GM21367 (cell line): ENCODE results near the gene MMP20.

Source experiments
- ATAC-seq: cut with Tn5 transposase; IDR thresholded peaks from one replicate; pipeline ENCODE4 v1.9.1; 2021; ENCODE audit not compliant: unreplicated experiment

The MMP20 gene

GRCh38 chr11:102623128-102623527 lies 2.0 kb downstream of the MMP20 start:
- no peak for ATAC-seq

DNA sequence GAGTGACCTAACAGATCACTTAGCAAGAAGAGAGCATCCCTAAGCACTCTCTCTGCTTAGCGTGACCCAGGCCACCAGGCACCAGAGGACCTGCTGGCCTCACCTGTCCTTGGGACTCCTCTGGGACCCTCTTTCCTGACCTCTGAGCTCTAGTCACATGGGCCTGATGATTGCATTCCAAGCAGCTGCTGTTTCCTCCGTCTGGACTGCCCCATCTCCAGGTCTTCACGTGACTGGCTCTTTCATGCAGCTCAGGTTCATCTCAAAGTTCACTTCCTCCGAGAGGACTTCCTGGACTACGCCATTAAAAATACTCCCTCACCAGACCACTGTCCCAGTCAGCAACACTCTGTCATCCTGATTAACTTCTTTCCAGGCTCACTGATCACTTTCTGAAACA lies 2.9 kb downstream of the MMP20 start:
- ATAC-seq, result no peak

GRCh38 chr11:102620818-102621561 lies 4.1 kb downstream of the MMP20 start:
- ATAC-seq, result peak; percentile 74

- ATAC-seq, result no peak
Measured at GRCh38 chr11:102620179-102620578, 5.0 kb downstream of the MMP20 start.

- ATAC-seq, result no peak
Measured at GRCh38 chr11:102617466-102618008, 7.6 kb downstream of the MMP20 start.

DNA sequence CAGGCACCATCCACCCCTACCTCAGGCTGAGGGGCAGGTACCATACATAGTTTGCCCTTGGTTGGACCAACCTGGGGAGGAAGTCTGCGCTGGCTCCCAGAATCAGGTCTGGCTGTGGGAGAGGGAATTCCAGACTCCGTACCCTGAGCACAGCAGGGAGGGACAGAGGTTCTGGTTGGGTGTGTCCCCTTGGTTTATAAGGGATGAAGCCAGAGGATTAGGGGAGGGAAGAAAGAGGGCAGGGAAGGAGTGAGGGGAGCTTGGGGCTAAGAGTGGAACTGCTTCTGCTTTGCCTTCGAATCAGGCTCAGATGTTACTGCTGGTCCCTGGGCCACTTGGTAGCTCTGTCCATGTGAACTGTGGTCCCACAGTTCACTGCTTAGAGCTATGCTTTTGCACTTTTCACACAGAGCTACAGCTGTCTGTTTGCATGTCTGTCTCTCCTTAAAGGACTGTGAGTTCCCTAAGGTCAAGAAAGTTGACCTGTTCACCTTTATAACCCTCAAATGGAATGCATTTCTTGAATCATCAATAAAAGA lies 9.2 kb downstream of the MMP20 start:
- ATAC-seq, result no peak

- no peak for ATAC-seq
Measured at GRCh38 chr11:102615077-102615893, 9.8 kb downstream of the MMP20 start.

DNA sequence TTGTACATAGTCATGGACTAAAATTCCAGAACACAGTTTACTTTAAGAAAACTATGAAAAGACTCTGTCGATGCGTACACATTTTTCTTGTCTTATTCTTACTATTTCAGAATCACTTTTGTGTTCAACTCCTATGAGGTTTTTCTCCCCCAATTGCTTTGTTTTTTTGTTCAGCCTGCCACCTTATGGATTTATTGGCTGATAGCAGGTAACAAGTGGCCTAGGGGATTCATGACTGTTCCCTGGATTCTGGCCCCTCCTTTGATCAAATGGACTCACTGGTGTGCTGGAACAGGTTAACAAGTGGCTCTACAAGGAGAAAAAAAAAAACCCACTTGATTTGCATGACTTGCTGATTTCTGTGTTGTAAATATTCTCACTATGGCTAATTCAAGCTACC lies 10.6 kb downstream of the MMP20 start:
- ATAC-seq, result no peak

DNA sequence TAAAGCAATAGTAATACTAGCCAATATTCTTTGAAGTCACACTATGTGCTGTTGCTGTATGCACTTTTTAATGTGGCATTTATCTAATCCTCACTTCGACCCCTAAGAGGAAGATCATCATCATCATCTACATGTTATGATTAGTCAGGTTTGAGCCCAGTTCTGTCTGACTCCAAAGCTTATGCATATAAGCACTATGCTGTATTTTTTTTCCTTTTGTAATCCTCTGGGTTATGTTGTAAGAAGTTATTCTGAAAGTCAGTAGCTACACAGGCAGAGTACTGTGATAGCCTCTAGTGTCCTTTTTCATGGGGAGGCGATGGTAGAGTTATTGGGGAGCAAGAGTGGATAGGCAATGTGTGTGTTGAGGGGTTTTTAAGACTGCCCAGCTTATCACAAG lies 11.1 kb downstream of the MMP20 start:
- no peak for ATAC-seq

DNA sequence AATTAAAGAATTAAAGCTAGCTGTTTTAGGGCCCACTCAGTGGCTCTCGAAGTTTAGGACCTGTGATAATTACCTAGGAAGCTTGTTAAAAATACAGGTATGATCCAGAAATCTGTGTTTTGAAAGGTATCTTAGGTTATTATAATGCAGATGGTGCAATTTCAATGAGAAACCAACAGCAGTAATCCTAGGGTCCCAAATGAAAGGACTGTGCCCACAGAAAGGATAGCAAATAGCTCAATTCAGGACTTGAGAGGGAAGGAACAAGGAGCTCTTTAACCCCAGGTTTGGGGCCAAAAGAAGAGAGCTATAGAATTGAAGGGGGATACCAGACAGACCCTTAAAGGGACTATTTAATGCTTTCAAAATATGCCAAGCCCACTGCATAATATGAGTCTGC lies 11.7 kb downstream of the MMP20 start:
- ATAC-seq, result no peak

- ATAC-seq, result peak; percentile 37
Measured at GRCh38 chr11:102611291-102611690, 13.8 kb downstream of the MMP20 start.

GRCh38 chr11:102610200-102610599 lies 14.9 kb downstream of the MMP20 start:
- ATAC-seq, result peak; percentile 31

DNA sequence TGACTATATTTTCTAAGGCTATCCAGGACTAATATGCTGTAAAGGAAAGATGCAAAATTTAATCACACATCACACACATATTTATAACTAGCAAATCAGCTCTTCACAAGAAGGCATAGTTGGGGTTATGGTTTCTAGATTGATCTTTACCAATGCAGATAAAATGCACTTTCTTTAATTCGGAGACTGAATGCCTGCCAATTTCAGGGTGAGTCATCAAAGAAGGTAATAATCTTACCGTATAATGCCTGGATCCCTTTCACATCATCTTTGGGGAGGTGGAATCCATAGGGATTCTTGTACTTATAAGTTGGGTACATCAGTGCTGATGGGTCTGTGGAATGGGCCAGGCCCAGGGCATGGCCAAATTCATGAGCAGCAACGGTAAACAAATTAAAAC lies 16.4 kb downstream of the MMP20 start:
- ATAC-seq, result no peak

DNA sequence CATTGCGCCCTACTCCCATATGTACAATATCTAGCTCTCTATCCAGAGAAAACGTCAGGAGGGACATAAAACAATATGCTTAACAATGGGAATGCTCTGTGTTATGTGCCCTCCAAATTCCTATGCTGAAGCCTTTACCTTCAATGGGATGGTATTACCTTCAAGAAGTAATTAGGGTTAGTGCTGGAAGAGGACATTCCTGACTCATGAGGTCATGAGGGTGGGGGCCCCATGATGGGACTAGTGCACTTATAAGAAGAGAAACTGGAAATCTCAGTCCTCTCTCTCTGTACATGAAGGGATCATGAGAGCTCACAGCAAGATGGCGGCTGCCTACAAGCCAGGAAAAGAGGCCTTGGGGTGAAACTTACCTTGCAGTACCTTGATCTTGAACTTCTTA lies 20.3 kb downstream of the MMP20 start:
- no peak for ATAC-seq

- no peak for ATAC-seq
Measured at GRCh38 chr11:102604011-102604410, 21.1 kb downstream of the MMP20 start.

DNA sequence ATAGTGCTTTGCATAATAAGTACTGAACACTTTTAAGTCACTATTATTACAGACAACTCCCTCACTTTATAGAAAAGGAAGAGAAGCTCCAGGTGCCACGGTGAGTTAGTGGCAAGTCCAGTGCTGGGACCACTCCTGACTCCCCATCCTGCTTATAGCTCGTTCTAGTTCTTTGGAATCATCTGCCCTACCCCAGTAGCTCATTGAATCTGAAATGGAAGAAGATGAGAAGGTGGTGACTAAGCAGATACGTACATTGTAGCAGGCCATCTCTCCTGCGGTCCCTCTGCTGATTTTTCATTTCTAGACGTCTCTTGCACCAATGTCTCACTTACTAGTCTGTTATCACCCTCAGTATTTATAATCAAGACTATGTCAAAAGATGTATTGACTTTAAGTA lies 21.6 kb downstream of the MMP20 start:
- ATAC-seq, result no peak

GRCh38 chr11:102603091-102603490 lies 22.0 kb downstream of the MMP20 start:
- ATAC-seq, result no peak

DNA sequence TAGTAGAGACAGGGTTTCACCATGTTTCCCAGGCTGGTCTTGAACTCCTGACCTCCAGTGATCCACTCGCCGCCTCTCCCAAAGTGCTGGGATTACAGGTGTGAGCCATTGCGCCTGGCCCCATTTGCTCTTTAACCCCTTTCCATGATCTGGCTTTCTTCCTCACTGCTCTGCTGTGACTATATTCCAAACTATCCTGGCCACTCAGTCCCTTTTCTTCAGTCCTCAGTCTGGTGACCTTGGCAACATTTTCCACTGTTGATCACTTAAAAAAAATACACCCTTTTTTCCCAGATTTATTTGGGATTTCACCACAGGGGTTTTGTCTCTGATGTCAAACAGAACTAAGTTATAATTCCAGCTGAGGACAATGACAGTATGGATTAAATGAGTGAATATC lies 24.5 kb downstream of the MMP20 start:
- ATAC-seq, result no peak

GRCh38 chr11:102599642-102600261 lies 25.4 kb downstream of the MMP20 start:
- ATAC-seq, result peak; percentile 87

DNA sequence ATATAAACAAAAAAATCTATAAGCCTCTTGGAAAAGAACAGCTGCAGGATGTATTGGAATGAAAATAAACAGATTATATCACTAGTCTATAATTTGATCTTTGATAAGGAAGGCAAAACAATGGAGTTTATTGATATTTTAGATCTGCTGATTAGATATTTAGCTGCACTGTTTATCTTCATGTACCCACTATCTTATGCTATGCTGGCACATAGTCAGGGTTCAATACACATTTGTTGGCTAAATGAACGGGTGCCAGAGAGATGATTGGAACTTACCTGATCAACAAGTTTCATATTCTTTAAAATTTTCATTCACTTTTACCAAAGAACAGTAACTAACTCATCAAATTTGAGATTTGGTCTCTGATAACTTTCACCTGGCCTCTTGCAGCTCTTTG lies 26.9 kb downstream of the MMP20 start:
- ATAC-seq, result no peak

GRCh38 chr11:102596578-102596977 lies 28.6 kb downstream of the MMP20 start:
- ATAC-seq, result no peak
